Mesenteric fat pad (tissue), 1 donor: ENCODE results near the gene TCHP. TPM values are rescaled to one million over a fixed set of nuclear protein-coding genes. Genes with fewer than 3 reads are reported as not detected.
"Not testable (repeated sequence)": the region's sequence is repeated elsewhere in the genome, so short reads cannot be mapped to it uniquely, and the experiment has no call there.

Experiments used
- DNase-seq: peaks from one replicate; pipeline ENCODE4 v3.0.0-alpha.2; 2020; ENCODE audit warnings: low spot score
- total RNA-seq: library from RNA; stranded (reverse); fragmentation: NEBNext Ultra II Directional; extraction: Animal tissue kit (Norgen Biotek cat#: 25700); gene quantifications from one replicate; pipeline ENCODE4 v1.2.1, GENCODE V29; 2021
- donor health status: DM: yes; HTN: yes; CAD: no.

TCHP gene
- total RNA-seq, 1 donor from 2014 or later, result 8.6 TPM

GRCh38 chr12:109879351-109880042 lies 20.6 kb upstream of the TCHP start:
- DNase-seq, result no peak

- DNase-seq, result peak; percentile 97
These were observed 19.8 kb upstream of the TCHP start, which contains the start of gene GLTP for GRCh38 chr12:109880043-109880931. Gene GLTP, minus strand, starts transcription at chr12:109880541. Its CDS starts 167 bp downstream, at chr12:109880374.

GRCh38 chr12:109880938-109881337 lies 19.1 kb upstream of the TCHP start:
- DNase-seq, result no peak

GRCh38 chr12:109881752-109882151 lies 18.3 kb upstream of the TCHP start:
- DNase-seq, result no peak

- no peak for DNase-seq
These were observed 16.6 kb upstream of the TCHP start for GRCh38 chr12:109883461-109883860.

- DNase-seq, result no peak
These were observed 14.5 kb upstream of the TCHP start for GRCh38 chr12:109885616-109886015.

GRCh38 chr12:109888179-109889020 lies 11.7 kb upstream of the TCHP start:
- no peak for DNase-seq

- DNase-seq, result no peak
These were observed 9.4 kb upstream of the TCHP start for GRCh38 chr12:109890620-109891170.

GRCh38 chr12:109891731-109892130 lies 8.3 kb upstream of the TCHP start:
- not testable (repeated sequence) for DNase-seq

GRCh38 chr12:109892165-109892715 lies 7.8 kb upstream of the TCHP start:
- no peak for DNase-seq

GRCh38 chr12:109892748-109893147 lies 7.3 kb upstream of the TCHP start:
- DNase-seq, result no peak

- DNase-seq, result no peak
These were observed 6.6 kb upstream of the TCHP start for GRCh38 chr12:109893261-109893995.

- DNase-seq, result no peak
These were observed 5.1 kb upstream of the TCHP start for GRCh38 chr12:109894939-109895338.

- no peak for DNase-seq
These were observed 3.9 kb upstream of the TCHP start for GRCh38 chr12:109896188-109896587.

- no peak for DNase-seq
These were observed 3.0 kb upstream of the TCHP start for GRCh38 chr12:109897029-109897428.

- DNase-seq, result not testable (repeated sequence)
These were observed 729 bp upstream of the TCHP start for GRCh38 chr12:109899345-109899744.

- DNase-seq, result no peak
These were observed 892 bp downstream of the TCHP start for GRCh38 chr12:109900752-109901580.

GRCh38 chr12:109902891-109903418 lies 2.9 kb downstream of the TCHP start:
- no peak for DNase-seq

- DNase-seq, result no peak
These were observed 5.2 kb downstream of the TCHP start for GRCh38 chr12:109905301-109905700.
